Testis (tissue), 2 donors: ENCODE results near the gene PILRA.
"Not testable (repeated sequence)": the region's sequence is repeated elsewhere in the genome, so short reads cannot be mapped to it uniquely, and the experiment has no call there.

Experiments used
- POLR2A ChIP-seq: fragments of 450-650 bp; IDR thresholded peaks from one replicate; pipeline ENCODE4 v1.6.1; 2017; ENCODE audit warnings: antibody characterized with exemption, mild to moderate bottlenecking, moderate library complexity
- TF ChIP-seq, protein P1 (sequence below), 3 experiments: fragments of 450-650 bp in 2 of 3; fragments of 200-600 bp in 1 of 3; sonication (generic) in 1 of 3; IDR thresholded peaks; one replicate each; pipeline ENCODE4 v1.5.1; 2016 to 2019; ENCODE audit warnings: antibody characterized with exemption in 3 of 3, mild to moderate bottlenecking in 2 of 3, moderate library complexity in 1 of 3

GRCh38 chr7:100438731-100439130, 65.4 kb downstream of the PILRA start:
- not testable (repeated sequence) for TF ChIP-seq POLR2A
- TF ChIP-seq, protein P1, sequence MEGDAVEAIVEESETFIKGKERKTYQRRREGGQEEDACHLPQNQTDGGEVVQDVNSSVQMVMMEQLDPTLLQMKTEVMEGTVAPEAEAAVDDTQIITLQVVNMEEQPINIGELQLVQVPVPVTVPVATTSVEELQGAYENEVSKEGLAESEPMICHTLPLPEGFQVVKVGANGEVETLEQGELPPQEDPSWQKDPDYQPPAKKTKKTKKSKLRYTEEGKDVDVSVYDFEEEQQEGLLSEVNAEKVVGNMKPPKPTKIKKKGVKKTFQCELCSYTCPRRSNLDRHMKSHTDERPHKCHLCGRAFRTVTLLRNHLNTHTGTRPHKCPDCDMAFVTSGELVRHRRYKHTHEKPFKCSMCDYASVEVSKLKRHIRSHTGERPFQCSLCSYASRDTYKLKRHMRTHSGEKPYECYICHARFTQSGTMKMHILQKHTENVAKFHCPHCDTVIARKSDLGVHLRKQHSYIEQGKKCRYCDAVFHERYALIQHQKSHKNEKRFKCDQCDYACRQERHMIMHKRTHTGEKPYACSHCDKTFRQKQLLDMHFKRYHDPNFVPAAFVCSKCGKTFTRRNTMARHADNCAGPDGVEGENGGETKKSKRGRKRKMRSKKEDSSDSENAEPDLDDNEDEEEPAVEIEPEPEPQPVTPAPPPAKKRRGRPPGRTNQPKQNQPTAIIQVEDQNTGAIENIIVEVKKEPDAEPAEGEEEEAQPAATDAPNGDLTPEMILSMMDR (IDR thresholded peaks at IDR 0.05), result not testable (repeated sequence)
